ENCODE results near the gene CHST6. TPM values are rescaled to one million over a fixed set of nuclear protein-coding genes. Genes with fewer than 3 reads are reported as not detected.
A peak's percentile ranks its signal among the peaks of the same experiment; 100 is the strongest.

The CHST6 gene
- total RNA-seq, 1 experiment from 2014 or later = 1.3 TPM

GRCh38 chr16:75494661-75495075 lies 573 bp downstream of the CHST6 start:
- Mint-ChIP-seq H3K36me3 (ENCODE audit: insufficient read depth, unreplicated experiment) (no peaks in the 10 kb centered on the region), H3K27ac (ENCODE audit: unreplicated experiment) (peak overlapping the region; percentile 65), H3K27me3 (ENCODE audit: insufficient read depth, unreplicated experiment) (no peaks in the 10 kb centered on the region), H3K4me1 (ENCODE audit: low read depth, unreplicated experiment) (peaks cover 6% of the 10 kb centered on the region), H3K4me3 (ENCODE audit: unreplicated experiment) (peak overlapping the region; percentile 94), H3K9me3 (ENCODE audit: unreplicated experiment) (no peaks in the 10 kb centered on the region)
- H3K27me3 ChIP-seq (replicated peaks; ENCODE audit: control insufficient read depth, insufficient read depth, low read length) = no peaks in the 10 kb centered on the region
- no peaks in the 10 kb centered on the region for H3K9me3 ChIP-seq
- peak in 1 of 2 experiments; percentile 22 for DNase-seq
- TF ChIP-seq, protein P1, sequence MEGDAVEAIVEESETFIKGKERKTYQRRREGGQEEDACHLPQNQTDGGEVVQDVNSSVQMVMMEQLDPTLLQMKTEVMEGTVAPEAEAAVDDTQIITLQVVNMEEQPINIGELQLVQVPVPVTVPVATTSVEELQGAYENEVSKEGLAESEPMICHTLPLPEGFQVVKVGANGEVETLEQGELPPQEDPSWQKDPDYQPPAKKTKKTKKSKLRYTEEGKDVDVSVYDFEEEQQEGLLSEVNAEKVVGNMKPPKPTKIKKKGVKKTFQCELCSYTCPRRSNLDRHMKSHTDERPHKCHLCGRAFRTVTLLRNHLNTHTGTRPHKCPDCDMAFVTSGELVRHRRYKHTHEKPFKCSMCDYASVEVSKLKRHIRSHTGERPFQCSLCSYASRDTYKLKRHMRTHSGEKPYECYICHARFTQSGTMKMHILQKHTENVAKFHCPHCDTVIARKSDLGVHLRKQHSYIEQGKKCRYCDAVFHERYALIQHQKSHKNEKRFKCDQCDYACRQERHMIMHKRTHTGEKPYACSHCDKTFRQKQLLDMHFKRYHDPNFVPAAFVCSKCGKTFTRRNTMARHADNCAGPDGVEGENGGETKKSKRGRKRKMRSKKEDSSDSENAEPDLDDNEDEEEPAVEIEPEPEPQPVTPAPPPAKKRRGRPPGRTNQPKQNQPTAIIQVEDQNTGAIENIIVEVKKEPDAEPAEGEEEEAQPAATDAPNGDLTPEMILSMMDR (IDR thresholded peaks at IDR 0.05; ENCODE audit: insufficient read depth in 1 of 2, low read depth in 1 of 2, low read length in 1 of 2, severe bottlenecking in 1 of 2, unreplicated experiment in 1 of 2) = no peak
- no peaks in the 10 kb centered on the region for H3K36me3 ChIP-seq (ENCODE audit: control insufficient read depth, insufficient read depth, low read length)
- ChIA-PET CTCF (interaction anchor here (0.7 to 2.2 kb wide), 5 partner anchors 22 to 62 kb away, joined by 3 to 17 read pairs (median 4); partner anchors contain the start of genes CFDP1, TMEM170A and TMEM231), POLR2A (interaction anchor here (1.0 to 1.3 kb wide), 2 partner anchors 22 to 128 kb away, joined by 3 to 14 read pairs; partner anchors contain the start of gene ADAT1)
- no TSS peak for BruUV-seq (replicated peaks)
- H3K4me3 ChIP-seq (ENCODE audit: low read depth, low read length) = peak overlapping the region; percentile 49
- no peaks in the 10 kb centered on the region for H3K4me1 ChIP-seq
- intact Hi-C loops (cut with micrococcal nuclease; ENCODE audit: unreplicated experiment) = no loop called here

- no peak for DNase-seq
- Mint-ChIP-seq H3K27ac (ENCODE audit: unreplicated experiment) (peak overlapping the region; percentile 65), H3K4me3 (ENCODE audit: unreplicated experiment) (peak overlapping the region; percentile 94), H3K9me3 (ENCODE audit: unreplicated experiment) (no peaks in the 10 kb centered on the region), H3K4me1 (ENCODE audit: low read depth, unreplicated experiment) (peaks cover 6% of the 10 kb centered on the region), H3K27me3 (ENCODE audit: insufficient read depth, unreplicated experiment) (no peaks in the 10 kb centered on the region), H3K36me3 (ENCODE audit: insufficient read depth, unreplicated experiment) (no peaks in the 10 kb centered on the region)
- Histone ChIP-seq H3K27me3 (replicated peaks; ENCODE audit: control insufficient read depth, insufficient read depth, low read length) (no peaks in the 10 kb centered on the region), H3K36me3 (ENCODE audit: control insufficient read depth, insufficient read depth, low read length) (no peaks in the 10 kb centered on the region), H3K4me1 (no peaks in the 10 kb centered on the region), H3K4me3 (ENCODE audit: low read depth, low read length) (peak overlapping the region; percentile 49), H3K9me3 (no peaks in the 10 kb centered on the region)
- BruUV-seq (replicated peaks) = no TSS peak
- CTCF ChIA-PET = interaction anchor here (1.4 to 2.2 kb wide), 3 partner anchors 23 to 61 kb away, joined by 3 to 17 read pairs (median 4); partner anchors contain the start of genes CFDP1 and TMEM170A
- intact Hi-C loops (cut with micrococcal nuclease; ENCODE audit: unreplicated experiment) = no loop called here
- TF ChIP-seq, protein P1 (IDR thresholded peaks at IDR 0.05; ENCODE audit: insufficient read depth in 1 of 2, low read depth in 1 of 2, low read length in 1 of 2, severe bottlenecking in 1 of 2, unreplicated experiment in 1 of 2) = no peak
- POLR2A ChIA-PET = no interaction called here
These were observed 1.1 kb downstream of the CHST6 start for GRCh38 chr16:75494184-75494583.

GRCh38 chr16:75491876-75492275 lies 3.4 kb downstream of the CHST6 start:
- H3K27me3 Mint-ChIP-seq (ENCODE audit: insufficient read depth, unreplicated experiment) = no peaks in the 10 kb centered on the region
- no peak overlapping the region for H3K27ac Mint-ChIP-seq (ENCODE audit: unreplicated experiment)
- Histone ChIP-seq H3K4me3 (ENCODE audit: low read depth, low read length) (no peak overlapping the region), H3K9me3 (no peaks in the 10 kb centered on the region), H3K4me1 (no peaks in the 10 kb centered on the region), H3K27me3 (replicated peaks; ENCODE audit: control insufficient read depth, insufficient read depth, low read length) (no peaks in the 10 kb centered on the region), H3K36me3 (ENCODE audit: control insufficient read depth, insufficient read depth, low read length) (no peaks in the 10 kb centered on the region)
- no peaks in the 10 kb centered on the region for H3K36me3 Mint-ChIP-seq (ENCODE audit: insufficient read depth, unreplicated experiment)
- ChIA-PET CTCF (interaction anchor here (0.5 to 1.4 kb wide), 2 partner anchors 20 to 25 kb away, joined by 3 to 6 read pairs; no protein-coding TSS in a partner anchor), POLR2A (no interaction called here)
- TF ChIP-seq, protein P1 (IDR thresholded peaks at IDR 0.05; ENCODE audit: insufficient read depth in 1 of 2, low read depth in 1 of 2, low read length in 1 of 2, severe bottlenecking in 1 of 2, unreplicated experiment in 1 of 2) = peak in 1 of 2 experiments; percentile 9
- peaks cover 6% of the 10 kb centered on the region for H3K4me1 Mint-ChIP-seq (ENCODE audit: low read depth, unreplicated experiment)
- H3K9me3 Mint-ChIP-seq (ENCODE audit: unreplicated experiment) = no peaks in the 10 kb centered on the region
- no TSS peak for BruUV-seq (replicated peaks)
- intact Hi-C loops (cut with micrococcal nuclease; ENCODE audit: unreplicated experiment) = no loop called here
- DNase-seq = peak; percentile 28 to 54
- no peak overlapping the region for H3K4me3 Mint-ChIP-seq (ENCODE audit: unreplicated experiment)
